Neural cell (in vitro differentiated cells): ENCODE measurements around the gene CTBP2.

ENCODE experiments used
- POLR2AphosphoS5 ChIP-seq: IDR thresholded peaks from 2 replicates; pipeline ENCODE4 v1.6.1; 2012
- RAD21 ChIP-seq: fragments of 450-650 bp; conservative IDR thresholded peaks from 2 replicates; pipeline ENCODE4 v1.6.1; 2014; ENCODE audit warnings: antibody characterized with exemption, mild to moderate bottlenecking, moderate library complexity
- TAF1 ChIP-seq: IDR thresholded peaks from 2 replicates; pipeline ENCODE4 v1.6.1; 2012; ENCODE audit warnings: low read depth
- TF ChIP-seq, protein P1 (sequence below): fragments of 450-650 bp; IDR thresholded peaks from 2 replicates; pipeline ENCODE4 v1.5.1; 2014; ENCODE audit warnings: antibody characterized with exemption, mild to moderate bottlenecking, moderate library complexity; ENCODE audit not compliant: poor library complexity, severe bottlenecking

DNA sequence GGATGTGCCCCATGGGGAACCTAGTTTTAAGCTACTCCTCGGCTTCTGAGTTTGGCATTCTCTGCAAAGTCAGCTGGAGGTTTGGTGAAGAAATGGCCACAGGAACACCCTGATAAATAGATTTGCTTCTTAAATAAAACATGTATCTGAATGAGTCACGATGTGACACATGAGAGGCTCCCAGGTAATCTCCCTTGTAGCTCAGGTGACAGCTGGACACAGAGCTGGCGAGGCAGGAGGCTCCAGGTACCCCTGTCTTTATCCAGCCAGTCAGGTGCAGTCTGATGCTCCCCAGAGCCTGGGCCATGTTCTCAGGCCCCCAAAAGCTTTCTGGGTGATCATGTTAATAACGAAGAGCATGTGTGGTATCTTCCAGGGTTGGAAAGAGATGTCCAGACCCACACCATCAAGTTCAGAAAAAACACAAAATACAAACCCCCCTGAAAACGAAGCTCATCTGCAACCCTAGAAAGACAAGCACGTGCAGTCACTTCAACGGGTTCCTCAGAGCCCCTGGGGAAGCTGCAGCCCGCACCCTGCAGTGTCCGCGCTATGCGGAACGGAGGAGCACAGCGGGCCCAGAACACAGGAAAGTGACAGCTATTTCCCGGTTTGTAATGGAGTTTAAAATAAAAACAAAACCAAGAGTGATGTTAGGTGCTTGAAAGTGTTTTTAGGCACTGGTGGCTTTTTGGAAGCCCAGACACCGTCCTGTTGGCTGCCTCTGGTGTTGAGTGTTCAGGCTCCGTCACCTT lies 149.0 kb downstream of the CTBP2 start:
- no peak for TF ChIP-seq TAF1
- TF ChIP-seq, protein P1, sequence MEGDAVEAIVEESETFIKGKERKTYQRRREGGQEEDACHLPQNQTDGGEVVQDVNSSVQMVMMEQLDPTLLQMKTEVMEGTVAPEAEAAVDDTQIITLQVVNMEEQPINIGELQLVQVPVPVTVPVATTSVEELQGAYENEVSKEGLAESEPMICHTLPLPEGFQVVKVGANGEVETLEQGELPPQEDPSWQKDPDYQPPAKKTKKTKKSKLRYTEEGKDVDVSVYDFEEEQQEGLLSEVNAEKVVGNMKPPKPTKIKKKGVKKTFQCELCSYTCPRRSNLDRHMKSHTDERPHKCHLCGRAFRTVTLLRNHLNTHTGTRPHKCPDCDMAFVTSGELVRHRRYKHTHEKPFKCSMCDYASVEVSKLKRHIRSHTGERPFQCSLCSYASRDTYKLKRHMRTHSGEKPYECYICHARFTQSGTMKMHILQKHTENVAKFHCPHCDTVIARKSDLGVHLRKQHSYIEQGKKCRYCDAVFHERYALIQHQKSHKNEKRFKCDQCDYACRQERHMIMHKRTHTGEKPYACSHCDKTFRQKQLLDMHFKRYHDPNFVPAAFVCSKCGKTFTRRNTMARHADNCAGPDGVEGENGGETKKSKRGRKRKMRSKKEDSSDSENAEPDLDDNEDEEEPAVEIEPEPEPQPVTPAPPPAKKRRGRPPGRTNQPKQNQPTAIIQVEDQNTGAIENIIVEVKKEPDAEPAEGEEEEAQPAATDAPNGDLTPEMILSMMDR, result no peak
- TF ChIP-seq RAD21, result no peak
- no peak for TF ChIP-seq POLR2AphosphoS5
